ENCODE data around the gene GSN. TPM values are rescaled to one million over a fixed set of nuclear protein-coding genes. Genes with fewer than 3 reads are reported as not detected.

Gene GSN
- total RNA-seq, 2 donors from 2014 or later = 9.4 to 40.9 TPM

GRCh38 chr9:121273064-121273775 lies 5.3 kb downstream of the GSN start:
- Mint-ChIP-seq H3K27me3 (no peaks in the 10 kb centered on the region), H3K4me3 (no peak overlapping the region), H3K36me3 (no peaks in the 10 kb centered on the region), H3K4me1 (ENCODE audit: low read depth in 2 of 2) (peaks cover 42 to 47% of the 10 kb centered on the region in 2 donors), H3K27ac (peak overlapping the region in 1 of 2 donors; percentile 76), H3K9me3 (no peaks in the 10 kb centered on the region)
- DNase-seq (ENCODE audit: low spot score) (no peak), ATAC-seq (no peak)

GRCh38 chr9:121274851-121275250 lies 6.9 kb downstream of the GSN start:
- Mint-ChIP-seq H3K4me1 (ENCODE audit: low read depth in 2 of 2) (peaks cover 39 to 40% of the 10 kb centered on the region in 2 donors), H3K4me3 (no peak overlapping the region), H3K9me3 (no peaks in the 10 kb centered on the region), H3K27me3 (no peaks in the 10 kb centered on the region), H3K36me3 (no peaks in the 10 kb centered on the region), H3K27ac (no peak overlapping the region)
- ATAC-seq (no peak), DNase-seq (ENCODE audit: low spot score) (no peak)

GRCh38 chr9:121275781-121276658 lies 8.1 kb downstream of the GSN start:
- peak; percentile 40 for DNase-seq (ENCODE audit: low spot score)
- no peaks in the 10 kb centered on the region for H3K27me3 Mint-ChIP-seq
- H3K36me3 Mint-ChIP-seq = no peaks in the 10 kb centered on the region
- no peaks in the 10 kb centered on the region for H3K9me3 Mint-ChIP-seq
- no peak overlapping the region for H3K27ac Mint-ChIP-seq
- H3K4me3 Mint-ChIP-seq = no peak overlapping the region
- no peak for ATAC-seq
- peaks cover 28 to 32% of the 10 kb centered on the region in 2 donors for H3K4me1 Mint-ChIP-seq (ENCODE audit: low read depth in 2 of 2)

GRCh38 chr9:121277026-121277425 lies 9.1 kb downstream of the GSN start:
- ATAC-seq = no peak

GRCh38 chr9:121277518-121278295 lies 9.7 kb downstream of the GSN start:
- DNase-seq (ENCODE audit: low spot score) (no peak), ATAC-seq (no peak)
- no peak overlapping the region for H3K4me3 Mint-ChIP-seq
- H3K4me1 Mint-ChIP-seq (ENCODE audit: low read depth in 2 of 2) = peaks cover 15 to 18% of the 10 kb centered on the region in 2 donors
- H3K36me3 Mint-ChIP-seq = no peaks in the 10 kb centered on the region
- H3K27ac Mint-ChIP-seq = no peak overlapping the region
- no peaks in the 10 kb centered on the region for H3K9me3 Mint-ChIP-seq
- no peaks in the 10 kb centered on the region for H3K27me3 Mint-ChIP-seq

More at GRCh38 chr9:121277026-121277425, 9.1 kb downstream of the GSN start:
- no peak for DNase-seq (ENCODE audit: low spot score)
- H3K36me3 Mint-ChIP-seq = no peaks in the 10 kb centered on the region
- peaks cover 21 to 24% of the 10 kb centered on the region in 2 donors for H3K4me1 Mint-ChIP-seq (ENCODE audit: low read depth in 2 of 2)
- H3K9me3 Mint-ChIP-seq = no peaks in the 10 kb centered on the region
- H3K27ac Mint-ChIP-seq = no peak overlapping the region
- no peak overlapping the region for H3K4me3 Mint-ChIP-seq
- H3K27me3 Mint-ChIP-seq = no peaks in the 10 kb centered on the region

- Mint-ChIP-seq H3K27ac (no peak overlapping the region), H3K4me3 (no peak overlapping the region), H3K4me1 (ENCODE audit: low read depth in 2 of 2) (peaks cover 10 to 18% of the 10 kb centered on the region in 2 donors), H3K36me3 (no peaks in the 10 kb centered on the region), H3K9me3 (no peaks in the 10 kb centered on the region), H3K27me3 (no peaks in the 10 kb centered on the region)
- DNase-seq (ENCODE audit: low spot score) = no peak
- ATAC-seq = peak; percentile 62 to 66
These were observed 10.7 kb downstream of the GSN start for GRCh38 chr9:121278477-121279261.

- ATAC-seq = no peak
- Mint-ChIP-seq H3K9me3 (no peaks in the 10 kb centered on the region), H3K4me1 (ENCODE audit: low read depth in 2 of 2) (peaks cover 10 to 19% of the 10 kb centered on the region in 2 donors), H3K27me3 (no peaks in the 10 kb centered on the region), H3K4me3 (no peak overlapping the region), H3K27ac (no peak overlapping the region), H3K36me3 (no peaks in the 10 kb centered on the region)
- peak; percentile 20 for DNase-seq (ENCODE audit: low spot score)
These were observed 11.9 kb downstream of the GSN start for GRCh38 chr9:121279776-121280388.

GRCh38 chr9:121280715-121281613 lies 13.0 kb downstream of the GSN start:
- no peak overlapping the region for H3K4me3 Mint-ChIP-seq
- DNase-seq (ENCODE audit: low spot score) (no peak), ATAC-seq (no peak)
- peaks cover 10 to 22% of the 10 kb centered on the region in 2 donors for H3K4me1 Mint-ChIP-seq (ENCODE audit: low read depth in 2 of 2)
- H3K27ac Mint-ChIP-seq = no peak overlapping the region
- H3K9me3 Mint-ChIP-seq = no peaks in the 10 kb centered on the region
- H3K27me3 Mint-ChIP-seq = no peaks in the 10 kb centered on the region
- H3K36me3 Mint-ChIP-seq = no peaks in the 10 kb centered on the region

- Mint-ChIP-seq H3K27me3 (no peaks in the 10 kb centered on the region), H3K27ac (no peak overlapping the region), H3K9me3 (no peaks in the 10 kb centered on the region), H3K4me3 (no peak overlapping the region), H3K36me3 (no peaks in the 10 kb centered on the region), H3K4me1 (ENCODE audit: low read depth in 2 of 2) (peaks cover 15 to 25% of the 10 kb centered on the region in 2 donors)
- DNase-seq (ENCODE audit: low spot score) (peak; percentile 58), ATAC-seq (no peak)
These were observed 13.8 kb downstream of the GSN start for GRCh38 chr9:121281614-121282276.

- ATAC-seq (no peak), DNase-seq (ENCODE audit: low spot score) (peak; percentile 23)
- Mint-ChIP-seq H3K4me3 (no peak overlapping the region), H3K27me3 (no peaks in the 10 kb centered on the region), H3K9me3 (no peaks in the 10 kb centered on the region), H3K27ac (peak overlapping the region in 1 of 2 donors; percentile 70), H3K36me3 (no peaks in the 10 kb centered on the region), H3K4me1 (ENCODE audit: low read depth in 2 of 2) (peaks cover 15 to 25% of the 10 kb centered on the region in 2 donors)
These were observed 14.5 kb downstream of the GSN start for GRCh38 chr9:121282277-121283079.

GRCh38 chr9:121283080-121283398 lies 15.1 kb downstream of the GSN start:
- H3K27ac Mint-ChIP-seq = peak overlapping the region in 1 of 2 donors; percentile 70
- H3K4me3 Mint-ChIP-seq = no peak overlapping the region
- no peaks in the 10 kb centered on the region for H3K9me3 Mint-ChIP-seq
- no peaks in the 10 kb centered on the region for H3K27me3 Mint-ChIP-seq
- H3K36me3 Mint-ChIP-seq = no peaks in the 10 kb centered on the region
- DNase-seq (ENCODE audit: low spot score) (no peak), ATAC-seq (no peak)
- H3K4me1 Mint-ChIP-seq (ENCODE audit: low read depth in 2 of 2) = peaks cover 15 to 29% of the 10 kb centered on the region in 2 donors

Data from natural killer cell treated with Interleukin-12 subunit alpha and Interleukin-12 subunit beta and Interleukin-15 and Interleukin-18, amount 100 ng/mL, for 72 hours (primary cell).